SW 1271 (cell line): ENCODE measurements around the gene SPI1.
"Not testable (repeated sequence)": the region's sequence is repeated elsewhere in the genome, so short reads cannot be mapped to it uniquely, and the experiment has no call there.

Experiments used
- DNase-seq, 2 experiments: peaks; one replicate each; lab custom pipeline; 2025; lab: John Stamatoyannopoulos, UW

SPI1 gene

DNA sequence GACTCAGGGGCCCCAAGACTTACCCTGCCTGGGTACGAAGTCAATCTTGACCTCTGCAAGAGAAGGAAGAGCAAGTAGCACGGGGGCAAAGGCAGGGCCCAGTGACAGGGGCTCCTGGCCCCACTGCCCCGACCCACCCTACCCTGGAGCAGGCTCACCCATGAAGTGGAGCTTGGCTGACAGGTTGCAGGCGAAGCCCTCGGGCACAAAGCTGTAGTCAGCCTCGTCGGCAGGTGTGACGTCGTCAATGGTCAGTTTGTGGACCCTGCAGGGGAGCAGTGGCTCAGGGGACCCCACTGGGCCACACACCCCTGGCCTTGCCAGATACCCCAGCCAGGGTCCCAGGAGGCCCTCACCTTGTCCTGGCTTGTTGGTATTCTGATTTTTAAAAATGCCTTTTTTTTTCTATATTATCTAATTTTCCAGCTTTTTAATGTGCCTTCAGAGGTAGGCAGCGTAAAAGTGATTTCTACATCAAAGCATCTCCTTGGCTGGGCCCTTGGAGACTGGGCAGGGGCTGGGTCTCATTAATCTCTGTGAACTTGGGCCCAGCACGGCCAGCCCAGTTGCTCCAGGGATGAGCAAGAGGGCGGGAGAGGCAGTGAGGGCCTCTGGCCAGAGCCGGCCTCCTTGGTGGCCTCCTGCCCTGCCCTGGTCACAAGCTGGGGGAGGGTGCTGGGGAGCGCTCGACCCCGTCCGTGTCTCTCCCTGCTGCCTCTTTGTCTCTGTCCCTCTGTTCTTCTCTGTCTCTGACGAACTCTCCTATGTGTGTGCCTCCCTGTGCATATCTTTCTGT, 37.2 kb downstream of the SPI1 start:
- no peak for DNase-seq

DNA sequence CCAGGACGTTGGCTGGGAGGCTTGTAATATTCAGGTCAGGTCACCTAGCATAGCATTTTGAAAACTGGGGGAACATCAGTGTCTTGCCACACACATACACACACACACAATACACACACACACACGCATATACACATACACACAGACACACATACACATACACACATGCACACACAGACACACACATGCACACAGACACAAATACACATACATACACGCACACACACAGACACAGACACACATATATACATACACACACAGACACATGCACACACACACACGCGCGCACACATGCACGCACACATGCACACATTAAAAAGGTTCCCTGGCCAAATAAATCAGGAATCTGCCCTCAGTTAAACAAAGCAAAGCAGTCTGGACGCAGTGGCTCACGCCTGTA, 38.3 kb downstream of the SPI1 start:
- no peak for DNase-seq

DNA sequence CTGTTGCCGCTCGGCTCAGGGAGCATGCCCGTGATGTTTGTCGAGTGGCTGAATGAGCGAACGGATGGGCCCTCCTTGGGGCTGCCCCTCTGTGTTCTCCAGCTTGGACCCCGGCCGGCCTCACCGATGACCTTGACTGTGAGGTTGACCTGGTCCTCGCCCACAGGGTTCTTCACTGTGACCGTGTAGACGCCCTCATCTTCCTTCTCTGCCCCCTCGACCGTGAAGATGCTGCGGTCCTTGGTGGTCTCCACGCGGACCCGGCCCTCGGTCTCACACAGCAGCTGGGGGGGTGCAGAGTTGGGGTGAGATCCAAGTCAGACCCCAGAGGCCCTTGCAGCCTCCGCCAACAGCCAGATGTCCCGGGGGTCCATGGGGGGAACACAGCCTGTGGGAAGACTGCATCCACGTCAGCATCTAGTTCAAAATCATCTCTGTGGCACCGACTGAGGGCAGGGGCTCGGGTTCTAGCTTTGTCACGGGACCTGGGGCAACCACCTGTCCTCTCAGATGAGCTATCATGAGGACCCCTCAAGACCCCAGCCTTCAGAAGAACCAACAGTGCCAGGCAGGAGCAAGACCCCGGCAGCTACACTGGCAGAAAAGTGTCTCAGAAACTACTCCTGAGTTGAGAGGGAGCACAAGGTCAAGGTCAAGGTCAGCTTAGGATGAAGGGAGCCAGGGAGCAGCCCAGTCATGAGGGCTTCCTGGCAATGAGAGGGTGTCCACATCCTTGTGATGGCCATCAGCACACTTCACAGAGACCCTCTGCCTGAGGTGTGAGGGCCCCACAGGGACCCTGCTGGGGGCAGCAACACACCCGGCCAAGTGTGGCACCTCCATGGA, 39.7 kb downstream of the SPI1 start:
- no peak for DNase-seq

DNA sequence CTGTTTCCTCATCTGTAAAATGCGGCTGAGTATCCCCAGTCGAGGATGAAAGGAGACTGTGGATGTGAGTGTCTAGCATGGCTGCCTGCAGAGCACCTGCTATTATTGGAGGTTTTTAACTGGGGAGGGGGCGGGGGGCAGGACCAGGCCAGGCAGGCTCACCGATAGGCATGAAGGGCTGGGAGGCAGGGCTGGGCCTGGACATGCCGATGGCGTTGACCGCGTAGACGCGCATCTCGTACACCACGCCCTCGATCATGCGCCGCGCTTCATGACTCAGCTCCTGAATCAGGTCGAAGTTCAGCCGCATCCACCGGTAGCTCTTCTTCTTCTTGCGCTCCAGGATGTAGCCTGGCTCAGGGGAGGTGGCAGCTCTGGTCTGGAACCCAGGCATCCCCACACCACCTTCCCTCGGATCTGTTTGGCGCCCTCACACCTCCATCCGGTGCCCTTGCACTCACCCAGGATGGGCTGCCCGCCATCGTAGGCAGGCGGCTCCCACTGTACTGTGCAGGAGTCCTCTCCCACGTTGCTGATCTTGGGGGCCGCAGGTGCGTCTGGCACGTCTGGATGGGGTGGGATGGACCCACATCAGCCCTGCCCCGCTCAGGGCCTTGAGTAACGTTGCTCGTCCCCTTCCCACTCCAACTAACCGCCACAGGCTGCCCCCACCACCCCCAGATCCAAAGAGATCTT, 41.0 kb downstream of the SPI1 start:
- no peak for DNase-seq

DNA sequence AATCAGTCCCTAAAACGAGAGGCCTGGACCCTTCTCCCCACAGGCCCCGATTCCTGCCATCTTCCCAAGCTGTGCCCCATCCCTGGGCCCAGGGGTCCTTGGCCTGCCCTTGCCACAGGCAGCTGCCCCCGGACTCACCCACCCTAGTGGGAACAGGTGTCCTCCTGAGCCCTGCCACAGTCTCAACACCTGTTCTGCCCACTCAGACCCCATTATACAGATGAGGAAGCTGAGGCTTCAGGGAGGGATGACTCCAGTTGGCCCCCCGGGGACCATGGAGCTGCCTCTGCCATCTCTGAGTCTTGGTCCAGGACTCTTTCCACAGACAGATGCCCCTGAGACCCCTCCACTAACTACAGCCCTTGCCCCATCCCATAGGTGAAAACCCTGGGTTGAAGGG, 41.8 kb downstream of the SPI1 start:
- DNase-seq, result no peak

DNA sequence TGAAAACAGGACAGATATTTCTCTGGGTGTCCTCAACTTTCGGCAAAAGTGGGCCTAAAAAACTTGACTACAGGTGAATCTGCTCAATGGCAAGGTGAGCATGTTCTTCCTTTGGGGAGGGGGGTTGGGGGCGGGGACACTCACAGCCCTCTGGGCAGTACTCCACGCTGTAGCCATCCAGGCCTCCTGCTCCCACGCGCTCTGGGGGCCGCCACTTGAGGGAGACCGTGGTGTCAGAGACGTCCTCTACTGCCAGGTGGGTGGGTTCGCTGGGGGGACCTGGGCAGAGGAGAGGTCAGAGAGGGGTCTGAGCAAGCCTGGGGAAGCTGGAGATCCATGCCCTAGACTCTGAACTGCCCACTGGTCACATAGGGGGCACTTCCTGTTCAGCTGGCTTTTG, 42.6 kb downstream of the SPI1 start:
- DNase-seq, result no peak

DNA sequence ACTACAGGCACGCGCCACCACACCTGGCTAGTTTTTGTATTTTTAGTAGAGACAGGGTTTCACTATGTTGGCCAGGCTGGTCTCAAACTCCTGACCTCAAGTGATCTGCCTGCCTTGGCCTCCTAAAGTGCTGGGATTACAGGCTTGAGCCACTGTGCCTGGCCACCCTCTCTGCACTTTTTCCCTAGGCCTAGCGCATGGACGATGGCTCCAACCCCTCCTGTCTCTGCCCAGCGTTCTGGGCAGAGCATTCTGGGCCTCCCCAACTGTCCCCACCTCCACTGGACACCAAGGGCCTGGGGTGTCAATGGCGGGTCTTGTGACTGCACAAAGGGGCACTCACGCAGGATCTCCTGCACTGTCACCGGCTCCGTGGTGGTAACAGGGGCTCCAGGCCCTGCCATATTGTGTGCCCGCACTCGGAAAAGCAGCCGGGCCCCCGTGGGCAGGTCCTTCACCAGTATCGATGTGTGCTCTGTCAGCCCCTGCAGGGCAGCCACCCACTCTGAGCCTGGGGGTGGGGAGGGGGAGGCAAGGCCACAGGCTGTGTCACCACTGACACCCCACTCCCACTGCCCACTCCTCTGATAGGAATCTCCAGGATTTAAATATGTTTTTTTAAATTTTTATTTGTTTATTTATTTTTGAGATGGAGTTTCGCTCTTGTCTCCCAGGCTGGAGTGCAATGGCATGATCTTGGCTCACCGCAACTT, 43.5 kb downstream of the SPI1 start:
- DNase-seq, result not testable (repeated sequence)

DNA sequence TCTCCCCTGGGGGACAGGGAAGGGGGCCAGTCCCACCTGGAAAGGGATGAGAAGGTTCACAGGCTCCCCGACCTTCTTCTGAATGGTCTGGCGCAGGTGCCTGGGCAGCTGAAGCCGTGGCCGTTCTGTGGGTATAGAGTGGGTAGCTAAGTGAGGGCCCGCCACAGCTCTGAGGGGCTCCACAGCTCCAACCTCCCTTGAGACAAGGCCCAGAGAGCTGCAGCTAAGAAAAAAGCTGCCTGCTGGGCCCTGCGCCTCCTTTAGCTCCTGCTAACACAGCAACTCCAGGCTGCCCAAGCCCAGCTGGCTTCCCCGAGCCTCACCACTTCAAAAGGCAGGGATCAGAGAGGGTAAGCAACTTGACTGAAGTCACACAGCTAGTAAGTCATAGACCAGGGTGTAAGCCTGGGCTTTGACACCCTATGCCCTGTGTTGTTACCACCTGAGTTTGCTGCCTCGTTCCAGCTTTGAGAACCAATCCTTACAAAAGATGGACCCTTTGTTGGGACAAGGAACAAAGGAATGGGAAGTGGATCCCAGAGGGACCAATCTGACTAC, 44.4 kb downstream of the SPI1 start:
- DNase-seq, result no peak

DNA sequence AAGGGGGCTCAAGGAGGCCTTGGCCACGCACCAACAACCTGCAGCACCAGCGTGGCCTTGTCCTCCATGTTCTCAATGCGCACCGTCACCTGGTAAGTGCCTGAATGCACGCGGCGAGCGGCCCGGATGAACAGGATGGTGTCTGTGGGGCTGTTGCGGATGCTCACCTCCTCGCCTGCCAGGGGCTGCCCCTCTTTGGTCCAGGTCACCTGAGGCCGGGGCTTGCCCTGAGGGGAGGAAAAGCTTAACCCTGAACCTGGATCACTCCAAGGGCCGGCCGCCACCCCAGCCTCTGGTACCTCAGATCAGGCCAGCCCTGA, 44.9 kb downstream of the SPI1 start:
- DNase-seq, result no peak

DNA sequence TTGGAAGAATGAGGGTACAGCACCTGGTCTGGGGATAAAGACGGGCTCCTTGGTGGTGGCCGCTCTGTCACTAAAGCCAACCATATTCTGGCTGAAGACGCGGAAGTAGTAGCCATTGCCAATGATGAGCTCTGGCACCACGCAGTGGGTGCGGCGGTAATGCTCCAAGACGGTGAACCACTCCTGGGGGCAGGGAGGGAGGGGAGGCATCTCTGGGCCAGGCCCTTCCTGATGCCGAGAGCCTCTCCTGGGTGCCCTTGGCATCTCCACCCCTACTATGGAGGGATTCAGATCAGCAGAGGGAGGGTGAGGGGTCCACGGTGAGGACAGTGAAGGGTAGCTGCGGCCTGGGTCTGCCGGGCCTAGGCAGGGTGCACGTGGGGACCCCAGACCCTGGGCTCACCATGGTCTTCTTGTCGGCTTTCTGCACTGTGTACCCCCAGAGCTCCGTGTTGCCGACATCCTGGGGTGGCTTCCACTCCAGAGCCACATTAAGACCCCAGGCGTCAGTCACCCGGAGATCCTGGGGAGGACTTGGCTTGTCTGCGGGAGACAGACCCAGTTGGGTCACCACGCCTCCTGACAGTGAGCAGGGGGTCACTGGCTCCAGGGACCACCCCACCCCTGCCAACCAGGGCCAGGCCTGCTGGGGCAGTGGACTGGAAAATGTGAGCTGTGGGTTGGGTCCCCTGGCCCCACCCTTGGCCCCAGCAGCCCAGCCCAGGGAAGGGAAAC, 45.4 kb downstream of the SPI1 start:
- no peak for DNase-seq

DNA sequence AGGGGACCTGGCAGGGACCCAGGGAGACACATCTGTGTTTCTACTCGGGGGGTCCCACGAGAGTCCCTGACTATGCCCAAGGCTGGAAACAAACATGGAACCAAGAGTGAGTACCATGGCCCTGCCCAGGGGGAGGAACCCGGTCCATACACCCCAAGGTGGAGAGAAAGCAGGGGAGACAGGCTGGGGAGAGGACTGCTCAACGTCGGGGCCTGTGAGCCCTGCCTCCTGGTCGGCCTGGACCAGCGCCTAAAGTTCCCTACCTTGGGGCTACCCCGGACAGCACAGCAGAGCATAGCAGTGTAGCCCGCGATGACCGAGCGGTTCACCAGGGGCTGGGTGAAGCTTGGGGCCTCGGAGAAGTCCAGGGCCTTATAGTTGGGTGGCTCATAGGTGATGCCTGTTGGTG, 46.0 kb downstream of the SPI1 start:
- no peak for DNase-seq

DNA sequence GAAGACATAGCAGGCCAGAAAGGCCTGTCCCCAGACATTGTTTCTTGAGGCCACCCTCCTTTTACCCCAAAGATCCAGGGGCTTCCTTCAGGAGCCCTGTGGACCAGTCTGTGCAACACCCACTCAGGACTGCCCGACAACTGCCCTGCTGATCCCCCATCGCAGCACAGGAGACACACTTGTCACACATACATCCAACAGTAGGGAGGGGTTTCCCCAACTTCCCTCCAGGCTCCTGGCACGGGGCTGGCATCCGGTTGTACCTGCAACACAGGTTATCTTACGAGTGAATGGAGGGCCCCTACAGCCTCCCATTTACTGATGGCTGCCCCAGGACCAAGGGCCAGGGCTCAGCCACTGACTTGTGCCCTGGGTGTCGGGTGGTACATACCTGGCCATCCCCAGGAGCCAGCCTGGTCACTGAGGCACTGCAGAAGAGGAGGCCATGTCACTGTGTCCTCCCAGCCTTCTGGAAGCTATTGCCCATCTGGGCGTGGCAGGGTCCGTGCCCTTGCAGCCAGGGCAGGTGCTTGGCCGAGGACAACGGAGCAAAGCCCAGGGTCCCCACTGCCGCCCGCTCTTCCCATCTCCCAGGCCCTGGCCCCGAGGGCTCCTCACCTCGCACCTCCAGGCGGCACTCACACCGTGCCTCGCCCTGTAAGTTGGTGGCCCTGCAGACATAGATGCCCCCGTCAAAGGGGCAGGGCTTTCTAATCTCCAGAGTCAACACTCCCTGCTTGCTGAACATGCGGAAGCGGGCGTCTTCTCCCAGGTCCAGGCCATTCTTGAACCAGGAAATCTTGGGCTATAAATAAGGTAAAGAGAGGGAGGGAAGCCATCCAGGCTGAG, 46.7 kb downstream of the SPI1 start:
- no peak for DNase-seq

DNA sequence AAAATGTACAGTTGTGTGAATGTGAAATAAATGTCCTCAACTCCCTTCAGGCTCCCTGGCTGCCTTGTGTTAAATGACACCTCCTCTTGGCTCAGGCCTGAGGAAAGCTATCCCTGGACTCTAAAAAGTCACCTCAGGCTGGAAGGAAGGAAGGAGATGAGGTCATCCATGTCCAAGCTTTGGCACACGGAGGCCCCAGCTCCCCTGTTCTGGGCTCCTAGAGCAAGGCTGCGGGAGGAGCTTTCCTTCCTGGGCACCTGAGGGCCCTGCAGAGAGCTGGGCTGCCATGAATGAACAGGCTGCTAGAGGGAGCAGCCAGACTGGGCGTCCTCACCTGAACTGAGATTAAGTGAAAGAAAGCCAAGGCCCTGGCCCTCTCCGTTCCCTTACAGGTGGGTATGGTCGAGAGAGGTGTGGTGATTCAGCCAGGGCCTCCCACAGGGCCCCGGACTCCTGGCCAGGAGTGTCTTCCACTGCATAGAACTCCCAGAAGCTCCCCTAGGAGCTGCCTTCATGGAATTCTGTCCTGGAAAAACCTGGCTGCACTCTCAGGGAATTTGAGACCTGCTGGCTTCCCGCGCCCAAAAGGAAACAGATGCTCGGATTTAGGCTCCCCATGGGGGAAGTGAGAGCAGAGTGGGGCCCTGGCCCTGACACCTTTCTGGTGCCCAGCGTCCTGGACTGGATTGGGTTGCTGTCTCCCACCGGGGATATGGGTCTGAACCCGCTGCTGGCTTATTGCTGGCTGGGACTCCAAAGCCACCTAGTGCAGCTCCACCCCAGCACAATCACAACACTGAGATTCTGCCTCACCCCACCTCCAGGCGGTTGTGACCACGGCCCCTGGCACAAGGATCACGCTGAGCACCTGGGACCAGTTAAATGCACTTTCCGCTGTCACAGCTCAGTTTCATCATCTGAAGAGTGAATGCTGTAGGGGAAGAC, 48.1 kb downstream of the SPI1 start:
- DNase-seq, result no peak

DNA sequence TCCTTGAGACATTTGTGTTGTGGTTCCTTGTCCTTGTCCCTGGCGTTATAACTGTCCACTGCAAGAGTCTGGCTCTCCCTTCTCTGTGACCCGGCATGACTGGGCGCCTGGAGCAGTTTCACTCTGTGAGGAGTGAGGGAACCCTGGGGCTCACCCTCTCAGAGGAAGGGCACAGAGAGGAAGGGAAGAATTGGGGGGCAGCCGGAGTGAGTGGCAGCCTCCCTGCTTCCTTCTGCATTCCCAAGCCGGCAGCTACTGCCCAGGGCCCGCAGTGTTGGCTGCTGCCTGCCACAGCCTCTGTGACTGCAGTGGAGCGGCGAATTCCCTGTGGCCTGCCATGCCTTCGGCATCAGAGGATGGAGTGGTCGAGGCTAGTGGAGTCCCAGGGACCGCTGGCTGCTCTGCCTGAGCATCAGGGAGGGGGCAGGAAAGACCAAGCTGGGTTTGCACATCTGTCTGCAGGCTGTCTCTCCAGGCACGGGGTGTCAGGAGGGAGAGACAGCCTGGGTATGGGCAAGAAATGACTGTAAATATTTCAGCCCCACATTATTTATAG, 48.8 kb downstream of the SPI1 start:
- no peak for DNase-seq

DNA sequence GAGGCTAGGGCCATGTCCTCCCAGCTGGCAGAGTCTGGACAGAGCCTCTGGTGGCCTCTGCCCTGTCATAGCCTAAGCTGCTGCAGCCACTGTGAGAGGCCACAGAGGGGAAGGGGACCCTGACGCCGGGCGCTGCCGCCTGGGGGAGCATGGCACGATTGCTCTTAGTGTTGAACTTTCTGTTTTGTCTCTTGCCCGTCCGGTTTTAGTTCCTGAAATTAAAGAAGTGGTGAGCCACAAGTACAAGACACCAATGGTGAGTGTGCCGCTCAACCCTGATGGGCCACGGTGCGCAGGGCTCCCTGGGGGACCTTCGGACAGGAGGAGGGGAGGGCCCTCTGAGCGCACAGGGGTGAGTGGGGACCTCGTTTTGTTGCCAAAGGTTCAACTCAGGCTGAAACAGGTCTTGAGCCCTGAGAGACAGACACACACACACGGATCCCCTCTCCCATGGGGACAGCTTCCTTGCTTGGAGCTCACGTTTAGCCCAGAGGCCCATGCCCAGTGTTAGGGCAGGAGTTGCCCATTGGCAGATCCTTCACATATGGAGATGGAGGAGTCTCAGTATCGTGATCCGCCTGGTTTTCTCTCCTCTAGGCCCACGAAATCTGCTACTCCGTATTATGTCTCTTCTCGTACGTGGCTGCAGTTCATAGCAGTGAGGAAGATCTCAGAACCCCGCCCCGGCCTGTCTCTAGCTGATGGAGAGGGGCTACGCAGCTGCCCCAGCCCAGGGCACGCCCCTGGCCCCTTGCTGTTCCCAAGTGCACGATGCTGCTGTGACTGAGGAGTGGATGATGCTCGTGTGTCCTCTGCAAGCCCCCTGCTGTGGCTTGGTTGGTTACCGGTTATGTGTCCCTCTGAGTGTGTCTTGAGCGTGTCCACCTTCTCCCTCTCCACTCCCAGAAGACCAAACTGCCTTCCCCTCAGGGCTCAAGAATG, 49.6 kb downstream of the SPI1 start:
- no peak for DNase-seq

DNA sequence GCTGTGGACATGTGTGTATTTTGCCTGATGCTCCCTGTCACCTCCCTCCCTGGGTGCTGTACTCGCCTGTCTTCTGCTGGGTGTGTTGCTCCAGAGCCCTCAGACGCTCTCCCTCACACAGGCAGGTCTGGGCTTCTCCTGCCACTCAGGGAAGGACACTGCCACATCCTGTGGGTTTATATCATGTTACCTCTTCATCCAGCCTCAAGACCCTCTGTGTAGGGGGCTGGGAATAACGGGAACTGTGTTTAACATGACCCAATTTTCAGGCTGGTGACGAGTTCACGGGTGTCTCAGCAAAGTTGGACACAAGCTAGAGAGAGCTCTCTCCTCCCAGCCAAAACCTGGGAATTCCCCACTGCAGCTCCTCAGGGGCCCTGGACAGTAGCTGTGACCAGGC, 50.4 kb downstream of the SPI1 start:
- DNase-seq, result no peak

DNA sequence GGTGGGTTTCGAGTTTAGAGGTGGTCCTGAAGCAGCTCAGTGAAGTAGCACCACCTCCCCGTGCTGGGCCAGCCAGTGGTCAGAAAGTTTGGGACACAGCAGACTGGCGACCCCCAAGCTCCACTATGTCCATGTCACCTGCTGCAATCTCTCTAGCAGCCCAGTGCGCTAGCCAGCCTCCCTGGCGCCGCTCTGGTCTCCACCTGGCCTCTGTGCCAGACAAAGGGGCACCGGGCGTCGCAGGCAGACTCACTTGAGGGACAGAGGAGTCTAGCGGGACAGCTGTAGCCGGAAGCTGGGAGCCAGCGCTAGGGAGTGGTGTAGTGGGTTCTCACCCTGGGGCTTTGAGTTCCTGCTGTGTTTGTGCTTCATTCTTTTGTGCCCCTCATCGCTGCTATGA, 51.3 kb downstream of the SPI1 start:
- DNase-seq, result no peak

DNA sequence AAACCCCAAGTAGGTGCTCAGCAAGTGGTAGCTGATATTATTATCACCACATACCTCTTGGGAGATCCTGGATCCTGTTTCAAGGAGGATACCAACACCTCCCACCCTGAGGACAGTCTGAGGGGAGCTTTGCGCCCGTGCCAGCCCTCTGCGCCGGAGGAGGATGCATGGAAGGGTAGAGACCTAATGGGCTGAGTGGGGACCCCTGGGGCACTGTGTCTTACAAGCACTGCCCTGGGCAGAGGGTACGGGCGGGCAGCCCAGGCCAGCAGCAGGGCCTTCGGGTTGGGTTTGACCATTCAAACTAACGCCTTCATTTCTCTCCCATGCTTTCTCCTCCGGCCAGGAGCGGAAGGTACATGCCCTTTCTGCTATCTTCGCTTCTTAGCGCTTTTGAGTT, 52.1 kb downstream of the SPI1 start:
- no peak for DNase-seq
